RWPE2 (cell line): Measurements from ENCODE around the gene CDHR3.

ENCODE experiments used
- ATAC-seq: fragments of 200-7000 bp; cut with Tn5 transposase; 3 replicates; pipeline ENCODE4 v1.9.1; 2021; ENCODE audit warnings: low read depth
- DNase-seq: peaks from one replicate; pipeline ENCODE4 v3.0.0-alpha.2; 2020; ENCODE audit warnings: low spot score
- H3K27ac ChIP-seq: fragments of 450-650 bp; 2 replicates; pipeline ENCODE4 v1.5.1; 2017; ENCODE audit warnings: mild to moderate bottlenecking; ENCODE audit not compliant: poor library complexity, severe bottlenecking
- H3K27me3 ChIP-seq: fragments of 250-450 bp; sonication (Bioruptor Pico); 2 replicates; pipeline ENCODE4 v1.5.1; 2021; ENCODE audit warnings: mild to moderate bottlenecking, moderate library complexity; ENCODE audit not compliant: insufficient read depth, poor library complexity, severe bottlenecking
- H3K36me3 ChIP-seq: fragments of 250-450 bp; sonication (Bioruptor Pico); 2 replicates; pipeline ENCODE4 v1.5.1; 2020; ENCODE audit warnings: low read depth, mild to moderate bottlenecking, moderate library complexity
- H3K4me1 ChIP-seq: fragments of 250-450 bp; sonication (Bioruptor Pico); 2 replicates; pipeline ENCODE4 v1.5.1; 2021; ENCODE audit warnings: mild to moderate bottlenecking, moderate library complexity; ENCODE audit not compliant: insufficient read depth, poor library complexity, severe bottlenecking
- H3K4me3 ChIP-seq: fragments of 250-450 bp; sonication (Bioruptor Pico); 2 replicates; pipeline ENCODE4 v1.5.1; 2021; ENCODE audit warnings: mild to moderate bottlenecking, moderate library complexity; ENCODE audit not compliant: severe bottlenecking
- H3K9me3 ChIP-seq: fragments of 250-450 bp; sonication (Bioruptor Pico); 2 replicates; pipeline ENCODE4 v1.5.1; 2021; ENCODE audit warnings: mild to moderate bottlenecking, moderate library complexity; ENCODE audit not compliant: severe bottlenecking
- TF ChIP-seq, protein P1 (sequence below): fragments of 450-650 bp; IDR thresholded peaks from one replicate; pipeline ENCODE4 v1.5.1; 2017; ENCODE audit warnings: mild to moderate bottlenecking, moderate library complexity; ENCODE audit not compliant: poor library complexity, severe bottlenecking

Gene CDHR3

DNA sequence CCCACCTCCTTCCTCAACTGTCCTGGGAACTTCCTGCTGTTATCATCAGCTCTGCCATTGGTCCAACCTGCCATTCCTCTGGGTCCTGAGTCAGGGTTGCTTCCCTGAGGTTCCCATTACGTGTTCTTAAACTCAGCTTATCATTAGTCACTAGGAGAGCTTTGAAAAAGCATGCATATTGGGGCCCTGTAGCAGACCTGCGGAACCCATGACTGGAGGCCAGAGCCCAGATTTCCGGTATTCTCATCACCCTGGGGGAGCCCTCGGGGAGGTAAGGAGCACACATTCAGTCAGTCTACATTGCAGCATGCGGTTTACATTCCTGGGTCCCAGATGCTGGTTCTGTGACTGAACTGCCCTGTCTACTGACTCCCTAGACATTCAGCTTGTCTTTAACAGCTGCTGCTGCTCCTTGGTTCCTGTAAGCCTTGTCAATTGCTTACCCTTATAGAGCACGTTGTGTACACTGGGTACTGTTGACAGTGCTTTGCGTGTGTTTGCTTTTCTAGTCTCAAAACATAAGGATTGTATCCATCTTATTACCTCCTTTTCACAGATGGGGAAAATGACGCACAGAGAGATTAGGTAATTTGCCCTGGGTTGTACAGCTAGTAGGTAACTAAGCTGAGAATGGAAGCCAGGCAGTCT is 12.8 kb downstream of the CDHR3 start:
- Histone ChIP-seq H3K27ac (no peak overlapping the region), H3K4me3 (no peak overlapping the region), H3K27me3 (no peaks in the 10 kb centered on the region), H3K4me1 (no peaks in the 10 kb centered on the region), H3K9me3 (no peaks in the 10 kb centered on the region), H3K36me3 (no peaks in the 10 kb centered on the region)
- DNase-seq (no peak), ATAC-seq (peak; percentile 17; the same call in 1 of the 3 replicates)
- TF ChIP-seq, protein P1, sequence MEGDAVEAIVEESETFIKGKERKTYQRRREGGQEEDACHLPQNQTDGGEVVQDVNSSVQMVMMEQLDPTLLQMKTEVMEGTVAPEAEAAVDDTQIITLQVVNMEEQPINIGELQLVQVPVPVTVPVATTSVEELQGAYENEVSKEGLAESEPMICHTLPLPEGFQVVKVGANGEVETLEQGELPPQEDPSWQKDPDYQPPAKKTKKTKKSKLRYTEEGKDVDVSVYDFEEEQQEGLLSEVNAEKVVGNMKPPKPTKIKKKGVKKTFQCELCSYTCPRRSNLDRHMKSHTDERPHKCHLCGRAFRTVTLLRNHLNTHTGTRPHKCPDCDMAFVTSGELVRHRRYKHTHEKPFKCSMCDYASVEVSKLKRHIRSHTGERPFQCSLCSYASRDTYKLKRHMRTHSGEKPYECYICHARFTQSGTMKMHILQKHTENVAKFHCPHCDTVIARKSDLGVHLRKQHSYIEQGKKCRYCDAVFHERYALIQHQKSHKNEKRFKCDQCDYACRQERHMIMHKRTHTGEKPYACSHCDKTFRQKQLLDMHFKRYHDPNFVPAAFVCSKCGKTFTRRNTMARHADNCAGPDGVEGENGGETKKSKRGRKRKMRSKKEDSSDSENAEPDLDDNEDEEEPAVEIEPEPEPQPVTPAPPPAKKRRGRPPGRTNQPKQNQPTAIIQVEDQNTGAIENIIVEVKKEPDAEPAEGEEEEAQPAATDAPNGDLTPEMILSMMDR, result no peak

DNA sequence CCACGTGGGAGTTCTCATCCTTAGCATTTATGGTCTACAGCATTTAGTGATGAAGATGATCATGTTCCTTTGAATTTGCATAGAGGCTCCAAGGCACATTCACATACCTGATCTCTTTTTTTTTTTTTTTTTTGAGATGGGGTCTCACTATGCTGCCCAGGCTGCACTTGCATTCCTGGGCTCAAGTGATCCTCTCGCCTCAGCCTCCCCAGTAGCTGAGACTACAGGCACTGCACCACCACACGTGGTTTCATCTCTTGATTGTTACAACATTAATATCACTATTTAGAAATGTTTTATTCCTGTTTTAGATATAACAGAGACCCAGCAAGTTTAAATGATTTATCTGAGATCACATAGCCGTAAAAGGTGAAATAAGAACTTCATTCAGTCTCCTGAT is 13.8 kb downstream of the CDHR3 start:
- no peaks in the 10 kb centered on the region for H3K27me3 ChIP-seq
- H3K36me3 ChIP-seq, result no peaks in the 10 kb centered on the region
- DNase-seq (no peak), ATAC-seq (no peak)
- H3K27ac ChIP-seq, result no peak overlapping the region
- H3K4me3 ChIP-seq, result no peak overlapping the region
- TF ChIP-seq, protein P1, result no peak
- no peaks in the 10 kb centered on the region for H3K9me3 ChIP-seq
- H3K4me1 ChIP-seq, result no peaks in the 10 kb centered on the region

DNA sequence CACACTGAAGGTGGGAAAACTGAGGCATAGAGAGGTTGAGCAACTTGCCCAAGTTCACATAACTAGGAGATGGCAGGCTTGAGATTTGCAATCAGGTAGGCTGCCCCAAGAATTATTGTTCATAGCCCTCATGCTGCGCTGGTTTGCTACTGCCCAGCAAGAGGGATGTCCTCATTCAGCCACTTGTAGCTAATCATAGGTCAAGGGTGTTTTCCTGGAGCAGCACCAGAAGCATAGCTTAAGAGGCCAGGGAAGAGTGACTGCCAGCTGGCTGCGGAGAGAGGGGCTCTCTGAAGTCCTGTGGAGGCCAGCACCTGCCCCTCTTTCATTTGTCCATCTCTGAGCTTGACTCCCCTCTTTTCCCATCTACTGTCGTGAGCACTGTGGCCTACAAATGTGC is 15.0 kb downstream of the CDHR3 start:
- DNase-seq (no peak), ATAC-seq (no peak)
- TF ChIP-seq, protein P1, result no peak
- no peaks in the 10 kb centered on the region for H3K9me3 ChIP-seq
- no peak overlapping the region for H3K27ac ChIP-seq
- H3K4me3 ChIP-seq, result no peak overlapping the region
- H3K4me1 ChIP-seq, result no peaks in the 10 kb centered on the region
- H3K27me3 ChIP-seq, result no peaks in the 10 kb centered on the region
- no peaks in the 10 kb centered on the region for H3K36me3 ChIP-seq

DNA sequence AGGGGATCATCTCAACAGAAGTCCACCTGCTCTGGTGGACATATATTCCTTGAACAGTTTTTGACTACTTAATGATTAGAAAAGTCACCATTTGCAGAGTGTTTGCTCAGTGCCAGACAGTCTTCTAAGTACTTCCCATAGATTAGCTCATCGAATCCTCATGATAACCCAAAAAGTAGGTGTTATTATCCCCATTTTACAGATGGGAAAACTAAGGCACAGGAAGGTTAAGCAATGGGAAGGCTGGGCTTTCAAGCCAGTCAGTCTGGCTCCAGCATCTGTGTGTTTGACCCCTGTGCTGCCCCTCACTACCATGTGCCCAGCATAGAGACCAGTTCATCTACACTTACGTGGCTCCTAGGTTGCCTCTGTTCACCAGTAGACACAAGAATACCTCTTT is 15.9 kb downstream of the CDHR3 start:
- ATAC-seq (no peak), DNase-seq (no peak)
- no peak overlapping the region for H3K4me3 ChIP-seq
- TF ChIP-seq, protein P1, result no peak
- H3K27me3 ChIP-seq, result no peaks in the 10 kb centered on the region
- no peaks in the 10 kb centered on the region for H3K9me3 ChIP-seq
- no peaks in the 10 kb centered on the region for H3K4me1 ChIP-seq
- H3K27ac ChIP-seq, result no peak overlapping the region
- no peaks in the 10 kb centered on the region for H3K36me3 ChIP-seq

DNA sequence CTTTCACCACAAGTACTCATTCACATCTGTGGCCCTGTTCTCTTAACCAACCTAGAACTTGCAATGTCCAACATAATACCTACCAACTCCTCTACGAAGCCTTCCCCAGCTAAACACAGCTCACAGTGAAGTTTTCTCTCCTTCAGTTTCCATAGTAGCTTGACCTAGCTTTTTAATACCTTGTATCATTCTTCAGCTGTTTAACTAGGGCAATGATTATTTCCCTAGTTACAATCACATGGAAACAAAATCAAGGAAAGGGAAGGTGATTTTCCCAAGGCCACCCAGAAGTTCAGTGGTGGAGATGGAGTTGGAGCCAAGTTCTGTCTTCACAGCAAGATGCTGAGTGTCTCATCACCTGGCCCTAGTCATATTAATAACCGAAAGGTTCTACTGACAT is 16.3 kb downstream of the CDHR3 start:
- no peaks in the 10 kb centered on the region for H3K27me3 ChIP-seq
- ATAC-seq, result no peak
- no peak for DNase-seq
- H3K27ac ChIP-seq, result no peak overlapping the region
- H3K4me1 ChIP-seq, result no peaks in the 10 kb centered on the region
- no peaks in the 10 kb centered on the region for H3K9me3 ChIP-seq
- no peaks in the 10 kb centered on the region for H3K36me3 ChIP-seq
- H3K4me3 ChIP-seq, result no peak overlapping the region
- TF ChIP-seq, protein P1, result no peak
